GM06990 (cell line): Measurements from ENCODE around the gene SLC9A9.

Source experiments
- DNase-seq: peaks from one replicate; pipeline ENCODE4 v3.0.0-alpha.2; 2011; ENCODE audit not compliant: insufficient read length; ENCODE audit errors: extremely low read depth
- H3K27me3 ChIP-seq: replicated peaks from 2 replicates; pipeline ENCODE4 v1.6.0; 2011; ENCODE audit warnings: low read length; ENCODE audit not compliant: control insufficient read depth, insufficient read depth
- H3K36me3 ChIP-seq: 2 replicates; pipeline ENCODE4 v1.5.1; 2011; ENCODE audit warnings: low read length; ENCODE audit not compliant: control insufficient read depth, insufficient read depth
- H3K4me3 ChIP-seq: replicated peaks from 2 replicates; pipeline ENCODE4 v1.5.1; 2011; ENCODE audit warnings: low read depth, mild to moderate bottlenecking, control low read depth, low read length
- TF ChIP-seq, protein P1 (sequence below): IDR thresholded peaks from 2 replicates; pipeline ENCODE4 v1.5.1; 2011; ENCODE audit warnings: low read length, control low read depth, mild to moderate bottlenecking, inconsistent platforms; ENCODE audit not compliant: insufficient read depth, poor library complexity, severe bottlenecking

Gene SLC9A9

DNA sequence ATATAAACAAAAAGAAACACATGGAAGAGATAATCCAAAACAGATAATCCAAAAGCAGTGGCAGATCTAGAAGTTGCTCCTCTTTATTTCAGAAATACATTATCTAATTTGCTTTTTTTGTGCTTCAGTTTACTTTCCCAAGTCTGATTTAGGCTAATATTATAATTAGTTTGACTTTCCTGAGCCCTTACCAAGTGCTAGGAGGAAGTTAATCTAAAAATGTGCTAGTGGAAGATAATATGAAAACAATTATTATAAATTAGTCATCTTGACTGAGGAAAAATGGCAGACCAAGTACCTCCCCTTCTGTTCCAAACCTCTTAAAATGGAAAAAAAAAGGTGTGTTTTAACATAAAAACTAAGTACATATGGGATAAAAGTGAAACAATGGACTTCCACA lies 17.5 kb downstream of the SLC9A9 start:
- TF ChIP-seq, protein P1, sequence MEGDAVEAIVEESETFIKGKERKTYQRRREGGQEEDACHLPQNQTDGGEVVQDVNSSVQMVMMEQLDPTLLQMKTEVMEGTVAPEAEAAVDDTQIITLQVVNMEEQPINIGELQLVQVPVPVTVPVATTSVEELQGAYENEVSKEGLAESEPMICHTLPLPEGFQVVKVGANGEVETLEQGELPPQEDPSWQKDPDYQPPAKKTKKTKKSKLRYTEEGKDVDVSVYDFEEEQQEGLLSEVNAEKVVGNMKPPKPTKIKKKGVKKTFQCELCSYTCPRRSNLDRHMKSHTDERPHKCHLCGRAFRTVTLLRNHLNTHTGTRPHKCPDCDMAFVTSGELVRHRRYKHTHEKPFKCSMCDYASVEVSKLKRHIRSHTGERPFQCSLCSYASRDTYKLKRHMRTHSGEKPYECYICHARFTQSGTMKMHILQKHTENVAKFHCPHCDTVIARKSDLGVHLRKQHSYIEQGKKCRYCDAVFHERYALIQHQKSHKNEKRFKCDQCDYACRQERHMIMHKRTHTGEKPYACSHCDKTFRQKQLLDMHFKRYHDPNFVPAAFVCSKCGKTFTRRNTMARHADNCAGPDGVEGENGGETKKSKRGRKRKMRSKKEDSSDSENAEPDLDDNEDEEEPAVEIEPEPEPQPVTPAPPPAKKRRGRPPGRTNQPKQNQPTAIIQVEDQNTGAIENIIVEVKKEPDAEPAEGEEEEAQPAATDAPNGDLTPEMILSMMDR, result no peak
- Histone ChIP-seq H3K27me3 (no peaks in the 10 kb centered on the region), H3K4me3 (no peak overlapping the region), H3K36me3 (no peaks in the 10 kb centered on the region)
- no peak for DNase-seq

DNA sequence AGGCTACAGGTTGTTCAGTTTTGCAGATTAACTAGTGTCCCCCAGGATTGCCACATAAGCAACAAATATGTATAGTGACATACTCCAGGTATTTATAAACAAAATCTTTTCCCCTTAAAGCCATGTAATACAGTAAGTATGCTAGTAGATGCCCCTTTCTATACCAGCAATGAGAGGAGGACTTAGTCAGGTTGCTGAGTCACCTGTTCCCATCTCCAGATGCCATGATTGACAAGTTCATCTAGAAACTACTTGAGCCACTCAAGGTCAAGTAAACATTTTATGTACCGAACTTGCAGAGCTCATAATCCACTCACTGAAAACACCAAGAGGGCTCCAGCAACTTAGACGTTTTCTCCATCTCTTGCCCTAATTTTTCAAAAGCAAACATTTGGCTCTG lies 18.2 kb downstream of the SLC9A9 start:
- TF ChIP-seq, protein P1, result no peak
- H3K27me3 ChIP-seq, result no peaks in the 10 kb centered on the region

DNA sequence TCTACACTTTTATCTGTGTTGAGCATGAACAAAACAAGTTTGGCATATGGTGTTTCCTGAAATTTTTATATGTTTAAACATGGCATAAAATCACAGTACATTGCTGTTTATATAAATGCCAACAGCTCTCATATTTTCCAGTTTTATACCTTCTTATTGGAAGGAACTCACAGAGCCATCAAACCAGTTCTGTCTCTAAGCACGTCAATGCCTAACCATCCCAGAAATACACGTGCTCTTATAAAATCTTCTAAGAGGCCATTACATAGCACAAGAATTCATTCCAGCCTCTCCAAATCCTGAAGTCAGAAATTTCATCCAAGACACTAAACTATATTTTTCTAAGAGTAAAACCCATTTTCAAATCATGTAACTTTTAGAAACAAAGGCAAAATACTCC lies 20.8 kb downstream of the SLC9A9 start:
- TF ChIP-seq, protein P1, result no peak
- no peaks in the 10 kb centered on the region for H3K27me3 ChIP-seq
- no peak for DNase-seq
- H3K4me3 ChIP-seq, result no peak overlapping the region
- H3K36me3 ChIP-seq, result no peaks in the 10 kb centered on the region

More for the DNA sequence above, 18.2 kb downstream of the SLC9A9 start:
- H3K36me3 ChIP-seq, result no peaks in the 10 kb centered on the region
- DNase-seq, result no peak
- H3K4me3 ChIP-seq, result no peak overlapping the region

DNA sequence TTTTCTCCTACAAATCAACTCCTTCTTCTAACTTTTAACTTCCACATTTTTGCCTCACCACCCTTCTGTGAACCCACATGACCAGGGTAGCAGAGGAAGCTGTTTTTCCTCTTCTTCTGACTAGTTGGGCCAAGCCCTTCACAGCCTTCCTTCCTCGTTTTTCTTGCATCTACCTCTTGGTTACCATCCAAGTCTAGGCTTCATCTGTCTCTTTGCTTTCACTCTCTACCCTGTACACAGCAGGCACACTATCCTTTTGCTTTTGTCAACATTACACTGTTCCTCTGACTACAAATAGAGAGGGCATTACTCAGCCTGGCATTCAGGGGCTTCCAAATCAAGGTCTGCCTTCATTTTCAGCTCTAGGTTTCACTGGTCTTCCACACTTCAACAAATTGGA lies 22.0 kb downstream of the SLC9A9 start:
- Histone ChIP-seq H3K27me3 (no peaks in the 10 kb centered on the region), H3K4me3 (no peak overlapping the region), H3K36me3 (no peaks in the 10 kb centered on the region)
- no peak for DNase-seq
- TF ChIP-seq, protein P1, result no peak

DNA sequence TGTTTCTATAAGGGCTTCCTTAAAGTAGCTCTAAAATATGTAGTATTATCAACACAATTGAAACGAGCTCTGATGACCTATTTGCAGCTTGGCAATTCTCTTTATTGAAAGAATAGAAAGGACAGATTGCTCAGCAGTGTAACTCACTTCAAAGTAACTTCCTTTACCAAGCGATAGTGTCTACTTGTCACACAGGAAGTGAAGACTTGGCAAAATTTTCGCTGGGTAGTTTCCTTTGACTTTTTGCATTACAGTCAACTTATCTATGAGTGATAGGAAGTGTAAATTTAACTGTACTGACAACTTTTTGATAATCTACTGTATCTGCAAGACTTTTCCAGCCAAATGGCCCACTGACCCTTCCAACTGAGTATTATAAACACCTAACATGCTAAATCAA lies 22.8 kb downstream of the SLC9A9 start:
- no peaks in the 10 kb centered on the region for H3K27me3 ChIP-seq
- no peaks in the 10 kb centered on the region for H3K36me3 ChIP-seq
- DNase-seq, result peak; percentile 61
- no peak overlapping the region for H3K4me3 ChIP-seq
- TF ChIP-seq, protein P1, result no peak

DNA sequence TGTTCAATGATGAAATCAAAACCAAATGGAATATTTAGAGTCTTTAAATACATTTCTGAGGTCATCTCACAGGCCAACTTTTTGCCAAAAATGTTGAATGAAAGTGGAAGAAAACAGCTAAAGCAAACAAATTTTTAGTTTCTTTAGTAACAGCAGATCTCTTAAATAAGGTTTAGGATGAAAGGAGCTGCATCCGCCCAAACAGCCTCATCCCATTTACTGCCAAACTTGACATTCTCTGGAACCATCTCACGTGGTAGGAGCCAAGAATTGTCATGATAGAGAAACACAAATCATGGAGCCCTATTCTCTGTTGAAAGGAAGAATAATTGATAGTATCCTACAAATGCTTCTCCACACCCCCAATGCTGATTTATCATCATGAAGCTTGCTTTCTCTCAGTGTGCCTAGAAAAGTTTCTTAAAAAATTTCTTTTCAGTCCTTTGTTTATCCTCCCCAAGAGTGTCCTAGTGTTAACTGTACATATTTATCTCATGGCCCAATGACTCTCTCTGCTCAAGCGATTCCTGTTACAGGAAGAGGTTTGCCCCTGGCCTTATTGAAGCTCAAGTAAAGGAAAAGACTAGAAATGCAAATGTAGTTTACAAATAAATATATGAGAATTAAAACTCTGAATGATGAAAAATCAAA lies 23.4 kb downstream of the SLC9A9 start:
- DNase-seq, result no peak
- Histone ChIP-seq H3K27me3 (no peaks in the 10 kb centered on the region), H3K36me3 (no peaks in the 10 kb centered on the region), H3K4me3 (no peak overlapping the region)
- TF ChIP-seq, protein P1, result no peak
